GM11168 (cell line): ENCODE results near the gene INPP5F.

Experiments
- in situ Hi-C: fragments of 300-500 bp; cut with MboI; formaldehyde crosslinking; loops from one replicate; pipeline ENCODE4 v1.12.0; 2022; ENCODE audit warnings: low sequenced_read_pairs; ENCODE audit not compliant: unreplicated experiment

The INPP5F gene

DNA sequence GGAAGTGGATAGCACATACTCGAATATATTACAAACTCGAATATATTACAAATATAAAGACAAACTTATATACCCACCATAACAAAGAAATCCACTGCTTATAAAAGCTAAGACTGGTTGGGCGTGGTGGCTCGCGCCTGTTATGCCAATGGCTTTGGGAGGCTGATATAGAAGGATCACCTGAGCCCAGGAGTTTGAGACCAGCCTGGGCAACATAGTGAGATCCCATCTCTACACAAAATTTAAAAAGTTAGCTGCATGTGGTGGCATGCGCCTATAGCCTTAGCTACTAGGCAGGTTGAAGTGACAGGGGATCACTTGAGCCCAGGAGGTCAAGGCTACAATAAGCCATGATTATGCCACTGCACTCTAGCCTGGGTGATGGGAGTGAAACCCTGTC is 126.4 kb downstream of the INPP5F start:
- in situ Hi-C loops: loop anchor here (10.0 kb wide), 1 partner anchor 97 kb away; no protein-coding TSS in a partner anchor

DNA sequence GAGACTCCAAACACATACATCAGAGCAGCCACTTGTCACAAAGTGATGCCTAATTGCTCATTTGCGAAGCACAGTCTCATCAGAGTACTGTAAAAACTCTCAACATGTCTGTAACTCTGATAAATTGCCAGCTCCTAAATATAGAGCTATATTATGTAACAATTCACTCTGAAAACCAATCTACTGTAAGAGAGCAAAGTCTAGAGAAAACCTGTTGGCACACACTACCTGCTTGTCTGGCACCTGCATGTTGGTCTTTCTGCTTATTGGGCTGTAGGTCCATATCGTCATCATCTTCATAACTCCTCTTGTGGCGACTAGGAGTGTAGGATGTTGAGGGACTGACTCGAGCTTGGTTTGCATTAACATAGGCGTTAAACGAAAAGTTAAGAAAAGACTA is 127.0 kb downstream of the INPP5F start:
- in situ Hi-C loops: loop anchor here (10.0 kb wide), 1 partner anchor 98 kb away; no protein-coding TSS in a partner anchor

DNA sequence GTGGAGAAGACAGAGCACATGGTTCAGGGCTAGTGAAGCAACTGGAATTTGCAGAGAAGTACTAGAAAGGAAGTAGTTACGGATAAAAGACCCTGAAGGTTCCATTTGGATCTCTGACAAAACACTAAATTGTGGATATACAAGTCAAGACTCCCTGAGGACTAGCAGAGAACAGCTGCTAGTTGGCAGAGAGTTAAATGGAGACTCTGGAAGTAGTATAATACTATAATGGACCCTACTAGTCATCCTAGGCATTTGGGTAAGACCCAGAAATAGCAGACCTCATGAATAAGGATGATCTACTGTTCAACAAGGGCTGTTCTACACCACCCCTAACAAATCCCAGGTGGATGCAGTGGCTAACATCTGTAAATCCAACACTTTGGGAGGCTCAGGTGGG is 127.7 kb downstream of the INPP5F start:
- in situ Hi-C loops: loop anchor here (10.0 kb wide), 1 partner anchor 99 kb away; no protein-coding TSS in a partner anchor

DNA sequence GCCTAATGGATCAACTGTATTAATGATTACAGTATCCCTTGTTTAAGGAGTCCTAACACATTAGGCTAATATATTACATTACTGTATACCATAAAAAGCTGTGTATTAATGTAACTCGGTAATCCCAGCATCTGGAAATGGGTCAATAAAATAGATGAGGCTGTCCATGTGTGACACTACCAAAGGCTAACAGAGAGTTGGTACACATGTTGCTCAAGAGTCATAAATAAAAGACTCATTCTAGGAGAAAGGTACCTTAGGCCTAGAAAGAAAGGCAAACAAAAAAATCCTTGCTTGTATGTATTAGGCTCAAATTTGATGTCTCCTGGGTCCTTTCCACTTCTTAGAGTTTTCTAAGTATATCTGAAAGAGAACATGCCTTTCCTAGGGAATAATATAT is 132.2 kb downstream of the INPP5F start:
- in situ Hi-C loops: loop anchor here (10.0 kb wide), 1 partner anchor 103 kb away; no protein-coding TSS in a partner anchor

DNA sequence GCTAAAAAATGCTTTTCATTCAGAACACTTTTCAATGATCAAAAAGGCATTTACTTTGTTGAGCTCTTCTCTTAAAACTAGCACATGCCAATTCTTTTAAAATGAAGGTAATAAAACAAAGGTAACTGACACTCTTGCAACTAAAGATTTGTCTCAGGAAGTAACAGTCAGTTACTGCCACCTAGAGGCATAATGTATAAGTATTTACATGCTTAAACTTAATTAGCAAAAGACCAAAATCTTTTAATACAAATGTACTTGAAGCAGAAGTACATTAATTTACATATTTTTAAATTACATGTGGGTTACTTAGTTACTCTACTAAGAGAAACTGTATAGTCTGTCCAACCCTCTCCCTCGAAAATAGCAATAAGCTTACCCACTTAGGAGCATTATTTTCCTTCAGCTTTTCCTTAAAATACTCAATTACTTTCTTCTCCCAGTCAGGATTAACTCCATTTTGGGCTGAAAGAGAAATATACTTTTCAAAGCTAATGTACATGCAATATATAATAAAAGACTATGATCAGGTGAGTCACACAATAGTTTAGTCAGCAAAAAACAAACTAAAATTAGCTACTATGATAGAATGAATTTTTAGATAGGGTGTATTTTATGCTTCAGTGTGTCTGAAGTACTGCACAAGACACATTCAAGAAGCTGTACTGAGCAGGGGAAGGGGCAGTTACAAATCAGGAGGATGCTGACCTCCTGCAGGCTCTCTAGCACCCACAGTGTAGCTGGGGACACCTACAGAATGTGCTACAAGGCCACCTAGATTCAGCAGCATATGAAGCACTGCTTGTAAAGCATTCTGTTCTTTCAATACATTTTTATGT is 133.8 kb downstream of the INPP5F start:
- in situ Hi-C loops: loop anchor here (10.0 kb wide), 2 partner anchors 105 to 175 kb away; no protein-coding TSS in a partner anchor

DNA sequence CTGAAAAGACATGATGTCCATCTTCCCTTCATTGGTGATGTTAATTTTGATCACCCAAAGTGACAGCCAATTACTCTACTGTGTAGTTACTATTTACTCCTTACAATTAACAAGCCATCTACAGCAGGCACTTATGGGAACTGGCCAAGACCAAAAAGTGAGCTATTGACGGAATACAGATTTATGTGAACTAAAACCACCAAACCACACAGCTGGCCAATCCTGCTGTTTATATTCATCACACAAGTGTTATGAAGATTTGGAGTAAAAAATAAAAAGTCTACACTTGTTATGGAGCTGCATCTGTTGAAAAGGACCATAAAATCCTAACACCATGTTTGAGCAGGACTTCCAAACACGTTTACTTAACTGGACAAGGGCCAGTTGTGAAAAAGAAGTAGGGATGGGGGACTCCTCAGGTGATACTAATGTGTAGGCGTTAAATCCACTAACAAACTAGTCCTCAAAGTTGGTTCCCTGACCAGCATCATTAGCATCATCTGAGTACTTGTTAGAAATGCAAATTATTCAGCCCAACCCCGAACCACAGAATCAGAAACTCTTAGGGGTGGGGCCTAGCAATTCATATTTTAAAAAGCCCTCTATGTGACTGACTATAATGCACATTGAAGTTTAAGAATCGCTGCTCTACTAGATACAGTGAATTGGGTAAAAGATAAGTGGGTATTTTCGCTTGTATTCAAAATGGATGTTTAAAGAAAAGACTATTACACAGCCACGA is 135.2 kb downstream of the INPP5F start:
- in situ Hi-C loops: loop anchor here (10.0 kb wide), 1 partner anchor 176 kb away; no protein-coding TSS in a partner anchor

DNA sequence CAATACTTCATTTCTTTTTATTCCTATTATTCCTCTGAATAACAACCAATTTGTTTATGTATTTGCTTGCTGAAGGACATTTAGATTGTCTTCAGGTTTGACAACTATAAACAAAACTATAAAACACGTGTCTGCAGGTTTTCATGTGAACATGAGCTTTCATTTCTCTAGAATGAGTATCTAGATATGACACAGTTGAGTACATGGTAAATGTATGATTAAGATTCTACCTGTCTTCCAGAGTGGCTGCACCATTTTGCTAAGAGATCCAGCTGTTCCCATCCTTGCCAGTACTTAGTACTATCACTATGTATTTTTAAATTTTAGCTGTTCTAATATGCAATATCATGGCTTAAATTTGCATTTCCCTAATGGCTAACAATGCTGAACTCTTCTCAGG is 136.7 kb downstream of the INPP5F start:
- in situ Hi-C loops: loop anchor here (10.0 kb wide), 1 partner anchor 178 kb away; no protein-coding TSS in a partner anchor

DNA sequence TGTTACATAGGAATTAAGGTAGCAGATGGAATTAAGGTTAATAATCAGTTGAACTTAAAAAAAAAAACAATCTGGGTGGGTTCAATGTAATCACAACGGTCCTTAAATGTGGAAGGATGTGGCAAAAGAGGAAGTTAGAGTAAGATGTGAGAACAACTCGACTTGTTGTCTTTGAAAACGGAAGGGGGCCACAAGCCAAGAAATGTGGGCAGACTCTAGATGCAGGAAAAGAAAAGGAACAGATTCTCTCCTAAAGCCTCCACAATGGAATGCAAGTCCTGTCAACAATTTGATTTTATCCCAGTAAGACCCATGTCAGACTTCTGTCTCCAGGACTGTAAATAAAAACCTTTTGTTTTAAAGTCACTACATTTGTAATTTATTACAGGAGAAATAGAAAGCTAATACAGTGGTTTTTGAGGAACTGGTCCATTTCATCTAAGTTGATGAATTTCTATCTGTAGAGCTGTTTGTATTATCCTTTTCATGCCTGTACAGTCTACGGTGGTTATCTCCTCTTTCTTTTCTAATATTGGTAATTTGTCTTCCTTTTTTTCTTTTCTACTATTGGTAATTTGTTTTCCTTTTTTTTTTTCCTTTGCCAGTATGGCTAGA is 138.2 kb downstream of the INPP5F start:
- in situ Hi-C loops: loop anchor here (10.0 kb wide), 1 partner anchor 179 kb away; no protein-coding TSS in a partner anchor

DNA sequence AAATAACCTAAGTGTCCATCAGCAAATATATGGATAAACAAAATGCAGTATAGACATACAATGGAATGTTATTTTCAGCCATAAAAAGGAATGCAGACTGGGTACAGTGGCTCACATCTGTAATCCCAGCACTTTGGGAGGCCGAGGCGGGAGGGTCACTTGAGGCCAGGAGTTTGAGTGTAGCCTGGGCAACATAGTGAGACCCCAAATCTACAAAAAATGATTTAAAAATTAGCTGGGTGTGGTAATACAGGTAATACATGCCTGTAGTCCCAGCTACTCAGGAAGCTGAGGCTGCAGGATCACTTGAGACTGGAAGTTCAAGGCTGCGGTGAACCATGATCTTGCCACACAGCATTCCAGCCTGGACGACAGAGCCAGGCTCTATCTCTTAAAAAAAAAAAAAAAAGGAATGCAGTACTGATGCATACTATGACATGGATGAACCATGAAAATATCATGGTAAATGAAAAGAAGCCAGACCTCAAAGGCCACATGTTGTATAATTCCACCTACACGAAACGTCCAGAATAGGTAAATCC is 139.9 kb downstream of the INPP5F start:
- in situ Hi-C loops: loop anchor here (10.0 kb wide), 1 partner anchor 181 kb away; no protein-coding TSS in a partner anchor

DNA sequence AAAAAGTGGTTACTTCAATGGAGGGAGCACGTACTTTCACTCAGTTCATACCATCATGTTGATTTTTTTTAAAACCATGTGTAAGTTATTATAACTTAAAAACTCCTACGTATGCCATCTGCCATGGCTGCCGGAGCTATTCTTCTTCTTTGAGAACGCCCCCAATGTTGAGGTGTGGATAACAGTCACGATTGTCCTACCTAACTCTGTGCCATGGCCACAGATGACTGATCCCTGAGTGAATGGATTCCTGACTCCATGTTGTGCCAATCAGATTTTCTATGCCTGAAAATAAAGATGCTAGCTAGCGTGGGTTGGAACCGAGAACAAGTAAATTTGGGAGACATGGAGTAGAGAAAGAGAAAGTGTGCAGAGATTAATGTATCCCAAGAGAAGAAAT is 141.5 kb downstream of the INPP5F start:
- in situ Hi-C loops: loop anchor here (10.0 kb wide), 1 partner anchor 183 kb away; no protein-coding TSS in a partner anchor

DNA sequence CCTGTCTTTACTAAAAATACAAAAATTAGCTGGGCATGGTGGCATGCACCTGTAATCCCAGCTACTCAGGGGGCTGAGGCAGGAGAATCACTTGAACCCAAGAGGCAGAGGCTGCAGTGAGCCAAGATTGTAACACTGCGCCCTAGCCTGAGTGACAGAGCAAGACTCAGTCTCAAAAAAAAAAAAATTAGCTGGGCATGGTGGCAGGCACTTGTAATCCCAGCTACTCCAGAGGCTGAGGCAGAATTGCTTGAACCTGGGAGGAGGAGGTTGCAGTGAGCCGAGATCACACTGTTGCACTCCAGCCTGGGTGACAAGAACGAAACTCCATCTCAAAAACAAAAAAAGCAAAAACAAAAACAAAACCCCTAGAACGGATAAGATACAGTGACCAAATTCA is 143.5 kb downstream of the INPP5F start:
- in situ Hi-C loops: loop anchor here (10.0 kb wide), 1 partner anchor 185 kb away; no protein-coding TSS in a partner anchor

DNA sequence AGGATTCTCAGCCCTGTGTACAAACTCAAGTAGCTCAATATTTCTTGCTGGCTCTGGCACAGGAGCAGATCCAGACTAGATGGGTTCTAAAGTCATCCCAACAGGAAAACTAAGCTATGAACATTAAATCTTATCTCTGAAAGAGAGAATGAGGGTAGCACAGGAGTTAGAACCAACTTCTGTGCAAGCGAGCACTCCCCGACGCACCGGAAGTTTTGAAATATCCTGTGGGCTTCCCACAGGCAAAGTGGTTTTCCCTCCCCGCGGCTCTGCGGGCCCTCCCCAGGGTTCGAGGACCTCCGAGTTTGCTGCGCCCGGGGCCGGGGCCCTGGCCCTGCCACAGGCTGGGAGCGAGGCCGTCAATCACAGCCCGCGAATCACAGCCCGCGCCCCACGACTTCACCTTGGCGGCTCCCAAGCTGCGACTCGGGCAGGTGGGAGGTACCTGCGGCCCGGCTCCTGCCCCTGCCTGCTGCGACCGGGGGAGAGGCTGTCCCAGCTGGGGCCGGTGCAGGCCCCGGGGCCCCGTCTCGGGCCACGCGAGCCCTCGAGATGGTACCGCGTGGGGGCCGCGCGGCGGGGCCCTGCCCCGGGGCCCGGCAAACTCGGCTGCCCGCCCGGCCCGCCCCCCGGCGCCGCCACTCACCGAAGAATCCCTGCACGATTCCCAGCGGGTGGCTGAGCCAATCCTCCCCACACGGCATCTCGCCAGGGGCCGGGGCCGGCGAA is 146.2 kb downstream of the INPP5F start:
- in situ Hi-C loops: no loop called here

DNA sequence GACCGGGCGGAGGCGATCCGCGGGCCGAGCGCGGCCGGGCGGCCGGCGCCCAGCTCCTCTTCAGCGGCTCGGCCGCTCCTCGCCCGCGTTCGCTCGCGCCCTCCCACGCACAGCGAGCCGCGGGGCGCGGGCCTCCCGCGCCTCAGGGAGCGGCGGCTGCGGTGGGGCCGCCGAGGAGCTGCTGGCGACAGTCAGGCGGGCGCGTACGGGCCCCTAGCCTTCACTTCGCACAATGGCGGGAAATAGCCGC is 146.7 kb downstream of the INPP5F start, which contains the start of gene MCMBP:
Gene MCMBP (minus strand): TSS at position 234 of the 250 bp plus-strand sequence. CDS start 259 bp downstream, outside the sequence.
- in situ Hi-C loops: no loop called here

DNA sequence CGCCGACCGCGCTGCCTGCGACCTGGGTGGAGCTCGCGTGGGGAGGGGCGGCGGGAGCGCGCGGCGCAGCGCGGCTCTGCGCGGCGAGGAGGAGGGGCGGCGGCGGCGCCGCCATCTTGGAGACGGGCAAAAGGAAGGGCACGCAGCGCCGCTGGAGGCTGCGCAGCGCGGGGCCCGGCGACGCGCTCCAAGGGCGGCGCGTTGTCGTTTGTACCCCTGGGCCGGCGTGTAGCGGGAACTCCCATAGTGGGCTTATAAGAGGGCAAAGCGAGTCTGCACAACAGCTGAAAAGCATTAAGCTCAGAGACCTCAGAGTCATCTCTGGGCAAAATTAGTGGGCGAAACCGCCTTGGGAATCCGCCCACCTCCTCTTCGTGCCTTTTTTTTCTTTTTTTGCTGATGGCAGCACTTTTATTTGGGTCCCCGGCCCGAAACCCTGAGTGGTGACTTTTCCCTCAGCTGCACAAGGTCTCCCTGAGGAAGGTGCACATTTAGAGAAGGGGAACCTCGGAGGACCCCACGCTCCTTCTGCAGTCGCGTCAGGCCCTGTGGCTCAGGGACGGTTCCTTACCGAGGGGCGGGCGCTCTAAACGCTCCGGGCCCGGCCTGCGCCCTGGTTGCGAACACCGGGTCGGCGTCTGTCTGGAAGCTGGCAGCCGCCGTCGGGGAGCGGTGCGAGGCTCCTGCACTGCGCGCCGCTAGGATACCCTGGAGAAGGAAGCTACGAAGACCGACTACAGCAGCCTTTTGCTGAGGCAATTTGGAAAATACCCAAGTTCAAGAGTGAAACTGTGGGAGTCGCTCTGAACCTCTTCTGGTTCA is 147.2 kb downstream of the INPP5F start:
- in situ Hi-C loops: no loop called here

DNA sequence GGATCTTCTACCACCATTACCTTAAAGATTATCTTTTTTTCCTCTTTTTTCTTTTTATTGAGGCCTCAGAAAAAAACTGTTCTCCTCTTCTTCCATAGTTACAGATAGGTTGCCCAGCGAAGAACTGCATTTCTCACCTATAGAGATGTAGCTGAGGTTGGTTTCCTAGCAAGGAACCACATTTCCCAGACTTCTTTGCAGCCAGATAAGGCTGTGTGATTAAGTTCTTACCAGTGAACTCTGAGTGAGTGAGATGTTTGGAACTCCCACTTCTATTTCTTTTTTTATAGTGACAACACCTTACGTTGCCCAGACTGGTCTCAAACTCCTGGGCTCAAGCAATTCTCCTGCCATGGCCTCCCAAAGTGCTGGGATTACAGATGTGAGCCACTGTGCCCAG is 152.7 kb downstream of the INPP5F start:
- in situ Hi-C loops: no loop called here
